GM12878 (cell line): ENCODE measurements around the gene UBE2L6. TPM values are rescaled to one million over a fixed set of nuclear protein-coding genes. Genes with fewer than 3 reads are reported as not detected.
A peak's percentile ranks its signal among the peaks of the same experiment; 100 is the strongest.

Experiments
- ATAC-seq: fragments of 200-7000 bp; cut with Tn5 transposase; 3 replicates; pipeline ENCODE4 v1.9.1; 2020; ENCODE audit warnings: mild to moderate bottlenecking, moderate library complexity
- BruUV-seq: library from RNA; stranded (reverse); fragments of 400-500 nt; replicated peaks from 2 replicates; lab custom pipeline; 2021; lab: Mats Ljungman, UMichigan
- CTCF ChIA-PET: fragments of 300-600 bp; sonication (Branson Sonifier 250); formaldehyde crosslinking; extraction: SDS; loops from one replicate; lab custom pipeline; 2021; ENCODE audit warnings: inconsistent platforms; lab: Yijun Ruan, JAX
- POLR2A ChIA-PET: fragments of 350-600 bp; formaldehyde crosslinking; extraction: SDS; loops from one replicate; lab custom pipeline; 2021; ENCODE audit warnings: inconsistent platforms; lab: Charles Lee
- RAD21 ChIA-PET: fragments of 300-600 bp; sonication (Branson Sonifier 250); formaldehyde crosslinking; loops from one replicate; lab custom pipeline; 2023; ENCODE audit warnings: antibody characterized with exemption; ENCODE audit not compliant: unreplicated experiment; lab: Charles Lee
- SMC1A ChIA-PET: fragments of 300-600 bp; sonication (Branson Sonifier 250); formaldehyde crosslinking; loops from one replicate; lab custom pipeline; 2023; ENCODE audit not compliant: unreplicated experiment, uncharacterized antibody; lab: Charles Lee
- DNase-seq: peaks from one replicate; pipeline ENCODE4 v3.0.0-alpha.2; 2011; ENCODE audit warnings: low read depth, low spot score
- FAIRE-seq: peaks from 3 replicates; lab custom pipeline; 2011; peaks lifted over from hg19 to GRCh38; lab: Jason Lieb, UNC
- H2AFZ ChIP-seq: 2 replicates; pipeline ENCODE4 v1.6.0; 2011; ENCODE audit warnings: low read depth, low read length, control low read depth; ENCODE audit not compliant: control insufficient read depth
- H3K27ac ChIP-seq: 2 replicates; pipeline ENCODE4 v1.5.1; 2011; ENCODE audit warnings: control low read depth; ENCODE audit not compliant: control insufficient read depth, insufficient read depth
- H3K27me3 ChIP-seq, 2 experiments: replicated peaks in 1 of 2; 2 replicates each; pipeline versions ENCODE4 v1.6.0 to v1.6.1; 2011; ENCODE audit warnings: low read length in 1 of 2; ENCODE audit not compliant: control insufficient read depth in 2 of 2, insufficient read depth in 2 of 2
- H3K36me3 ChIP-seq, 2 experiments: 2 replicates each; pipeline ENCODE4 v1.5.1; 2011; ENCODE audit warnings: low read length in 1 of 2; ENCODE audit not compliant: control insufficient read depth in 2 of 2, insufficient read depth in 2 of 2
- H3K4me1 ChIP-seq: 2 replicates; pipeline ENCODE4 v1.6.1; 2011; ENCODE audit warnings: mild to moderate bottlenecking, low read length, moderate library complexity, mixed read lengths; ENCODE audit not compliant: control insufficient read depth, insufficient read depth
- H3K4me2 ChIP-seq: 2 replicates; pipeline ENCODE4 v1.6.0; 2011; ENCODE audit warnings: control low read depth; ENCODE audit not compliant: control insufficient read depth, insufficient read depth
- H3K4me3 ChIP-seq: fragments of 200-600 bp; sonication (generic); 2 replicates; pipeline ENCODE4 v1.5.1; 2016
- H3K79me2 ChIP-seq: 2 replicates; pipeline ENCODE4 v1.6.0; 2011; ENCODE audit warnings: low read length; ENCODE audit not compliant: control insufficient read depth, insufficient read depth
- H3K9ac ChIP-seq: 2 replicates; pipeline ENCODE4 v1.8.0; 2011; ENCODE audit warnings: low read length, control low read depth, mixed read lengths; ENCODE audit not compliant: control insufficient read depth, insufficient read depth
- H3K9me3 ChIP-seq: replicated peaks from 3 replicates; pipeline ENCODE4 v1.5.1; 2011; ENCODE audit warnings: mild to moderate bottlenecking, low read length; ENCODE audit not compliant: control insufficient read depth, insufficient read depth
- H4K20me1 ChIP-seq: 2 replicates; pipeline ENCODE4 v1.6.0; 2011; ENCODE audit not compliant: control insufficient read depth, insufficient read depth
- ASH2L ChIP-seq: fragments of 300-600, 200-600 bp; sonication (generic); IDR thresholded peaks from 2 replicates; pipeline ENCODE4 v1.6.1; 2017; ENCODE audit warnings: low read depth, mild to moderate bottlenecking, borderline replicate concordance
- BCLAF1 ChIP-seq: fragments of 450-650 bp; IDR thresholded peaks from 2 replicates; pipeline ENCODE4 v1.6.1; 2017; ENCODE audit warnings: antibody characterized with exemption, mild to moderate bottlenecking, moderate library complexity
- GATAD2B ChIP-seq: fragments of 450-650 bp; conservative IDR thresholded peaks from 2 replicates; pipeline ENCODE4 v1.6.1; 2017; ENCODE audit warnings: low read depth, mild to moderate bottlenecking, moderate library complexity
- HDAC2 ChIP-seq: fragments of 200-600 bp; sonication (generic); IDR thresholded peaks from 2 replicates; pipeline ENCODE4 v1.6.1; 2017
- HDAC6 ChIP-seq: fragments of 200-600 bp; sonication (generic); IDR thresholded peaks from one replicate; pipeline ENCODE4 v1.8.0; 2017; ENCODE audit warnings: antibody characterized with exemption; ENCODE audit not compliant: unreplicated experiment
- MTA3 ChIP-seq: IDR thresholded peaks from 2 replicates; pipeline ENCODE4 v1.6.1; 2012; ENCODE audit warnings: low read length, inconsistent platforms, borderline replicate concordance
- NFIC ChIP-seq: IDR thresholded peaks from 2 replicates; pipeline ENCODE4 v1.6.1; 2012; ENCODE audit warnings: low read depth, mild to moderate bottlenecking, inconsistent platforms, low read length, moderate library complexity
- PKNOX1 ChIP-seq: fragments of 450-650 bp; IDR thresholded peaks from 2 replicates; pipeline ENCODE4 v1.6.1; 2016; ENCODE audit warnings: mild to moderate bottlenecking
- RELA ChIP-seq: fragments of 450-650 bp; IDR thresholded peaks from 2 replicates; pipeline ENCODE4 v1.8.0; 2014; ENCODE audit warnings: borderline replicate concordance; ENCODE audit not compliant: partially characterized antibody
- REST ChIP-seq: IDR thresholded peaks from 2 replicates; pipeline ENCODE4 v1.6.1; 2012; ENCODE audit warnings: mild to moderate bottlenecking, low read depth, low read length
- SMAD1 ChIP-seq: fragments of 450-650 bp; IDR thresholded peaks from 2 replicates; pipeline ENCODE4 v1.6.1; 2018; ENCODE audit warnings: mild to moderate bottlenecking, low read depth; ENCODE audit not compliant: partially characterized antibody
- SMAD5 ChIP-seq: IDR thresholded peaks from 2 replicates; pipeline ENCODE4 v1.6.1; 2016; ENCODE audit warnings: antibody characterized with exemption, low read depth
- SMC3 ChIP-seq: IDR thresholded peaks from 2 replicates; pipeline ENCODE4 v1.6.1; 2011; ENCODE audit warnings: low read length, improper control_type of control experiment, borderline replicate concordance
- SREBF2 ChIP-seq: IDR thresholded peaks from 2 replicates; pipeline ENCODE4 v1.6.1; 2012; ENCODE audit warnings: mild to moderate bottlenecking, low read length
- SUPT20H ChIP-seq: IDR thresholded peaks from 2 replicates; pipeline ENCODE4 v1.6.1; 2011; ENCODE audit warnings: low read depth, mild to moderate bottlenecking, low read length, moderate library complexity, borderline replicate concordance; ENCODE audit not compliant: control insufficient read depth
- TCF12 ChIP-seq: IDR thresholded peaks from 2 replicates; pipeline ENCODE4 v1.6.1; 2011; ENCODE audit warnings: low read depth, mild to moderate bottlenecking, low read length
- ZNF622 ChIP-seq: fragments of 450-650 bp; IDR thresholded peaks from 2 replicates; pipeline ENCODE4 v1.6.1; 2017; ENCODE audit warnings: mild to moderate bottlenecking, inconsistent platforms
- WGBS: methylation state at CpG from one replicate; pipeline ENCODE4 v1.1.6; 2016; ENCODE audit warnings: low lambda C conversion rate; ENCODE audit not compliant: insufficient replicate concordance, insufficient coverage; ENCODE audit errors: missing lambda C conversion rate; 5-methylcytosine and 5-hydroxymethylcytosine counted together
- in situ Hi-C: fragments of 300-500 bp; cut with MboI; formaldehyde crosslinking; loops from 9 replicates; pipeline ENCODE4 v1.14.3; 2018; ENCODE audit warnings: mixed read lengths
- intact Hi-C: fragments of 100-400 bp; cut with micrococcal nuclease; formaldehyde crosslinking; loops from one replicate; pipeline ENCODE4 v1.14.2; 2022; ENCODE audit not compliant: unreplicated experiment
- polyA plus RNA-seq, 11 experiments: library from polyadenylated mRNA; depleted of rRNA in 4 of 11; unstranded in 6 of 11; stranded (reverse) in 5 of 11; fragments of >200 nt; fragmentation: Nextera tagmentation in 4 of 11; fragmentation: Illumina TruSeq in 1 of 11; extraction: Ambion mirVana in 4 of 11; extraction: Trizol in 1 of 11; gene quantifications; 1 replicate in 1 of 11; 2 replicates in 10 of 11; pipeline versions ENCODE4 v1.2.1 to v1.2.3, GENCODE V29; 2011 to 2016; ENCODE audit warnings: inconsistent platforms in 2 of 11, missing spikeins in 2 of 11, low read depth in 1 of 11
- total RNA-seq, 4 experiments: library from RNA; depleted of rRNA in 3 of 4; stranded (reverse); fragments of >200 nt in 3 of 4; fragmentation: Illumina TruSeq in 1 of 4; extraction: Trizol in 1 of 4; gene quantifications; 2 replicates each; pipeline versions ENCODE4 v1.2.1 to v1.2.3, GENCODE V29; 2013 to 2021

UBE2L6 gene
- total and polyA plus RNA-seq, 10 of the 15 experiments (the other 5 are each of a cell fraction or from before 2014, with no cell fraction given): 114 to 295 (median 173) TPM

GRCh38 chr11:57547854-57548377 lies 19.6 kb downstream of the UBE2L6 start:
- intact Hi-C loops (loop anchor here (1.0 kb wide), 1 partner anchor 18 kb away; no protein-coding TSS in a partner anchor), in situ Hi-C loops (no loop called here)
- Histone ChIP-seq H3K27ac (peak overlapping the region; percentile 48; the same call in 1 of the 2 replicates), H3K9me3 (no peaks in the 10 kb centered on the region), H3K4me2 (peak overlapping the region; percentile 3; the same call in 1 of the 2 replicates), H3K9ac (peak overlapping the region; percentile 16; the same call in 1 of the 2 replicates), H3K36me3 (peaks cover 19 to 20% of the 10 kb centered on the region in 2 experiments), H2AFZ (peak overlapping the region; percentile 50; the same call in 1 of the 2 replicates), H3K79me2 (no peaks in the 10 kb centered on the region), H3K4me1 (peaks cover 15% of the 10 kb centered on the region), H3K4me3 (no peak overlapping the region), H4K20me1 (no peaks in the 10 kb centered on the region), H3K27me3 (no peaks in the 10 kb centered on the region)
- ChIA-PET CTCF (interaction anchor here (0.5 to 3.1 kb wide), 13 partner anchors 9 to 97 kb away, joined by 3 to 19 read pairs (median 5); partner anchors contain the start of genes SMTNL1 and UBE2L6), SMC1A (interaction anchor here (0.9 to 2.3 kb wide), 8 partner anchors 16 to 202 kb away, joined by 3 to 9 read pairs (median 4); partner anchors contain the start of gene UBE2L6), POLR2A (interaction anchor here (0.5 to 1.2 kb wide), 4 partner anchors 17 to 211 kb away, joined by 3 to 6 read pairs (median 3); partner anchors contain the start of gene TIMM10), RAD21 (interaction anchor here (0.7 to 2.2 kb wide), 6 partner anchors 17 to 253 kb away, joined by 3 to 9 read pairs (median 4); partner anchors contain the start of gene UBE2L6)
- WGBS: 23% methylated on average over 6 of the region's 6 CpGs
- peak; percentile 86 for FAIRE-seq
- no peak for DNase-seq
- peak; percentile 96 for ATAC-seq
- no TSS peak for BruUV-seq
- TF ChIP-seq TCF12 (no peak), HDAC2 (no peak), GATAD2B (no peak), SMC3 (no peak), SMAD1 (no peak), BCLAF1 (no peak), ZNF622 (no peak), RELA (no peak), HDAC6 (no peak), SMAD5 (no peak), SREBF2 (no peak), ASH2L (no peak), REST (no peak), SUPT20H (no peak), PKNOX1 (peak; percentile 51; the same call in 1 of the 2 replicates), MTA3 (no peak), NFIC (no peak)
